Pancreas (tissue), 10 donors: ENCODE measurements around the gene GALR3. TPM values are rescaled to one million over a fixed set of nuclear protein-coding genes. Genes with fewer than 3 reads are reported as not detected.
A peak's percentile ranks its signal among the peaks of the same experiment; 100 is the strongest.

Source experiments
- ATAC-seq, 4 donors: fragments of 200-7000 bp; cut with Tn5 transposase; one replicate each; pipeline versions ENCODE4 v1.8.0 to v1.9.1; 2020; ENCODE audit warnings: mild to moderate bottlenecking in 4 of 4, moderate library complexity in 4 of 4
- DNase-seq, 6 donors: peaks; one replicate each; pipeline ENCODE4 v3.0.0-alpha.2; 2020
- FAIRE-seq: peaks from 2 replicates; lab custom pipeline; 2012; peaks lifted over from hg19 to GRCh38; lab: Jason Lieb, UNC
- H3K27ac ChIP-seq, 4 donors: fragments of 200-600 bp; sonication (generic); 1 replicate in 3 of 4; 2 replicates in 1 of 4; pipeline versions ENCODE4 v1.5.0 to v1.8.0; 2020
- H3K27me3 ChIP-seq, 4 donors: fragments of 200-600 bp; one replicate each; pipeline ENCODE4 v1.8.0; 2021
- H3K36me3 ChIP-seq, 3 donors: fragments of 200-600 bp; sonication (generic) in 1 of 3; one replicate each; pipeline versions ENCODE4 v1.5.0 to v1.8.0; 2020 to 2021
- H3K4me1 ChIP-seq, 3 donors: fragments of 200-600 bp; one replicate each; pipeline ENCODE4 v1.8.0; 2021
- H3K4me3 ChIP-seq, 4 donors: fragments of 200-600 bp; sonication (generic) in 2 of 4; one replicate each; pipeline versions ENCODE4 v1.5.0 to v1.8.0; 2020 to 2021
- H3K9me3 ChIP-seq, 4 donors: fragments of 200-600 bp; one replicate each; pipeline ENCODE4 v1.8.0; 2021
- CTCF ChIP-seq, 4 donors: fragments of 200-600 bp; sonication (generic) in 3 of 4; IDR thresholded peaks; one replicate each; pipeline versions ENCODE4 v1.5.0 to v1.8.0; 2021; ENCODE audit warnings: antibody characterized with exemption in 4 of 4
- WGBS, 2 donors: extraction: QIAGEN DNeasy Blood & Tissue Kit; methylation state at CpG; one replicate each; pipeline ENCODE4 v1.1.7; 2013; 5-methylcytosine and 5-hydroxymethylcytosine counted together
- intact Hi-C, 3 donors: fragments of 100-400 bp; cut with DNase I; formaldehyde crosslinking; loops; one replicate each; pipeline versions ENCODE4 v1.11.1 to v1.14.2; 2022
- polyA plus RNA-seq, 2 donors: library from polyadenylated mRNA; stranded (reverse); fragments of 200-250 nt; gene quantifications; one replicate each; pipeline ENCODE4 v1.2.3, GENCODE V29; 2013
- total RNA-seq, 6 donors: library from RNA; stranded (reverse); fragmentation: NEBNext Ultra II Directional in 4 of 6; extraction: Animal tissue kit (Norgen Biotek cat#: 25700) in 4 of 6; gene quantifications; one replicate each; pipeline versions ENCODE4 v1.2.1 to v1.2.4, GENCODE V29; 2021 to 2023
- donor health status: healthy with polysubstance abuse.
- donor health status: DM: no; HTN: no; CAD: no; lungs with moderate emphysema.
- donor health status: DM: no; HTN: no; CAD: no.
- donor health status: control.
- donor health status: control.
- donor health status: Bipolar disorder and iron deficiency.
- donor health status: DM: yes; HTN: yes; CAD: no.
- donor health status: DM: no; HTN: no; CAD: no.
- donor health status: DM: no; HTN: no; CAD: no.
- donor health status: DM: yes; HTN: yes; CAD: no.

GALR3 gene
- total and polyA plus RNA-seq, 8 donors: 0.19 to 0.75 (median 0.43) TPM; not detected in 3

DNA sequence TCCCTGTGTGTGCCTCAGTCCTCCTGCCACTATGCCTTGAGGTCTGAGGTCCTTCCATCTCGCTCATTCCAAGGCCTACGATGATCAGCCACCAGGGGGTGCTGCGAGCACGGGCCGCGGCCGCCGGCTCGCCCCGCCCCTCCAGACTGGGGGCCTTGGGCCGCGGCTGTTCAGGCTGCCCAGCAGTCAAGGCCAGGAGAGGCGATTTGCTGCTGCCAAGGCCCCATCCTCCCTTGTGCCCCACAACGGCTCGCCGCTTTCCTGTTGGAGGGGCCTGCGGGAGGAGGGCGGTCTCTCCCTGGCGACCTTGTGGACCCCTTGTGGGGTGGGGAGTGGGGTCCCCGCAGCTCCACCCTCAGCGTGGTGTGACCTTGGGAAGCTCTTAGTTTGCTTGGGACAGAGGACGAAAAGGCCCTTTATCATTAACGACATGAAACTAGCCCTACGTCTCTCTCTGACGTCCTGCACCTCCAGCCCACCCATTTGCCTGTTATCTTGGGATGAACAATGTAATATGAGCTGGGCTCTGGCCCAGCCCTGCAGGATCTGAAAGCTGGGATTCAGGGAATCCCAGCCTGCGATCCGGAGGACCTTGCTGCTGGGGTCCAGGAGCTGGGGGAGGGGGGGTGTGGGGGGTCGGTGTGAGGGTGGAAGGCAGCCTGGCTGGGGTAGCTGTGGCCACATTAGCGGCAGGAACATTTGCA lies 5.3 kb upstream of the GALR3 start:
- DNase-seq: peak; percentile 82 to 98 (median 92)
- intact Hi-C loops: loop anchor here in 2 of 3 donors (5.0 to 10.0 kb wide), 3 partner anchors 44 to 147 kb away; no protein-coding TSS in a partner anchor
- Histone ChIP-seq H3K9me3 (no peaks in the 10 kb centered on the region), H3K4me3 (peak overlapping the region in 2 of 4 donors; percentile 25 to 44), H3K36me3 (peaks cover 0 to 8% (median 6%) of the 10 kb centered on the region in 3 donors), H3K27me3 (no peaks in the 10 kb centered on the region), H3K27ac (peak overlapping the region in 1 of 4 donors; percentile 36), H3K4me1 (peaks cover 3 to 14% (median 11%) of the 10 kb centered on the region in 3 donors)
- ATAC-seq: peak; percentile 90 to 96 (median 94)
- no peak for FAIRE-seq
- peak; percentile 94 to 97 (median 96) for TF ChIP-seq CTCF (IDR thresholded peaks at IDR 0.05)
- WGBS, 2 donors: 1 to 4% methylated on average over 26 to 29 of the region's 29 CpGs

DNA sequence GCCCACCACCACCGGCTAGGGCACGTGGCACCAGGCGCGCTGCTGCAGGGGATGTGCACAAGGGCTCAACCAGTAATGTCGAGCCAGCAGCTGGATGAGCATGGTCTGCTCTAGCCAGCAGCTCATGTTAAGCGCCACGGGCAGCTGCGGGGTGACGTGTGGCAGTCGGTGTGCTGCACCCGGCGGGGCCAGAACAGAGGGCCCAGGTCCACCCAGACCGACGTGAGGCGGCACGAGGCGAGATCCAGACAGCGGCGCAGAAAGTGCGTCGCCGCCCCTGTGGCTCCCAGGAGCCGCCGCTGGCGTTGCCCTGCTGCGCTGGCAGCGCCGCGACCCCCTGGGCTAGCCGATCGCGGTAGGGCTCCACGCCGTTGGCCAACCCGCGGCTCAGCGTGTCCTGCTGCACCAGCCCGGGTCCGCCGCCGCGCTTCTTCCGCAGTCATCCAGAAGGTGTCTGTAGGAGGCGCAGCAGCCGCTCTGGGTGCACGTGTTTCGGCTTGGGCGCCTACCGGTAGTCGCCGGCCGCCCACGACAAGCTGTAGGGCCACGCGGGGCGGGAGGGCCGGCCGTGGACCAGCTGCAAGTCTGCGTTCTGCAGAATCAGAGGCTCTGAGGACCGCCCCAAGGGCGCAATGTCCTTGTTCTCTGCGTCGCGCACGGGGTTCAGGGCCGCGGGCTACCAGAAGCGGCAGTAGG lies 4.6 kb upstream of the GALR3 start:
- no peak for FAIRE-seq
- no peaks in the 10 kb centered on the region for H3K9me3 ChIP-seq
- WGBS, 2 donors: 26 to 54% methylated on average over 66 to 68 of the region's 68 CpGs
- intact Hi-C loops: loop anchor here in 2 of 3 donors (5.0 to 10.0 kb wide), 3 partner anchors 44 to 146 kb away; no protein-coding TSS in a partner anchor
- ATAC-seq: peak; percentile 49 to 69 (median 56)
- H3K4me3 ChIP-seq: peak overlapping the region in 2 of 4 donors; percentile 21 to 44
- no peaks in the 10 kb centered on the region for H3K27me3 ChIP-seq
- H3K27ac ChIP-seq: no peak overlapping the region
- TF ChIP-seq CTCF (IDR thresholded peaks at IDR 0.05): no peak
- DNase-seq: peak; percentile 45 to 90 (median 64)
- peaks cover 3 to 14% (median 11%) of the 10 kb centered on the region in 3 donors for H3K4me1 ChIP-seq
- peaks cover 0 to 8% (median 6%) of the 10 kb centered on the region in 3 donors for H3K36me3 ChIP-seq

- TF ChIP-seq CTCF (IDR thresholded peaks at IDR 0.05): no peak
- H3K27ac ChIP-seq: no peak overlapping the region
- intact Hi-C loops: loop anchor here in 2 of 3 donors (5.0 to 10.0 kb wide), 3 partner anchors 43 to 146 kb away; no protein-coding TSS in a partner anchor
- peak overlapping the region in 2 of 4 donors; percentile 21 to 44 for H3K4me3 ChIP-seq
- DNase-seq: no peak
- H3K4me1 ChIP-seq: peaks cover 3 to 14% (median 11%) of the 10 kb centered on the region in 3 donors
- no peak for FAIRE-seq
- H3K27me3 ChIP-seq: no peaks in the 10 kb centered on the region
- 71 to 79% methylated on average over 14 of the region's 14 CpGs for WGBS, 2 donors
- peaks cover 0 to 8% (median 6%) of the 10 kb centered on the region in 3 donors for H3K36me3 ChIP-seq
- ATAC-seq: peak in 1 of 4 donors; percentile 1
- H3K9me3 ChIP-seq: no peaks in the 10 kb centered on the region
Measured at GRCh38 chr22:37819105-37819433, 4.1 kb upstream of the GALR3 start.

DNA sequence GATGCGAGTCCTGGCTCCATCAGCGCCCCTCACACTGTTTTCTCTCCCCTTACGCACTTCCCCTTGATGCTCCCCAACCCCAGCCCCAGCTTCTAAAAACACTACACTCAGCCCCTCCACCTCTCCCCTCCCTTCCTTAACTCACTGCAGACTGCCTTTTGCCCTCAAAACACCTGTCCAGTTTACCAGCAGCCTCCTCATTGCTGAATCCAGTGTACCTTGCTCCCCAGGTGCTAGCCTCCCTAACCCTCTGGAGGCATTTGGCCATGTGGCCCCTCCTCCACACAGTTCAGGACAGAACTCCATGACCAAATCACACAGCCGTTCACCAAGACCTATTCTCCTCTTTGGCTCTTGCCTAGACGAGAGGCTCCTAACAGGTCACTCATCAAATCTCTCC lies 2.8 kb upstream of the GALR3 start:
- H3K27me3 ChIP-seq: no peaks in the 10 kb centered on the region

More for the DNA sequence above, 2.8 kb upstream of the GALR3 start:
- intact Hi-C loops: no loop called here
- no peak overlapping the region for H3K27ac ChIP-seq
- WGBS, 2 donors: 87 to 93% methylated on average over 5 of the region's 5 CpGs
- no peaks in the 10 kb centered on the region for H3K9me3 ChIP-seq
- H3K4me1 ChIP-seq: peaks cover 3 to 14% (median 11%) of the 10 kb centered on the region in 3 donors
- TF ChIP-seq CTCF (IDR thresholded peaks at IDR 0.05): no peak
- H3K4me3 ChIP-seq: no peak overlapping the region
- FAIRE-seq (no peak), ATAC-seq (no peak), DNase-seq (no peak)
- H3K36me3 ChIP-seq: peaks cover 0 to under 1% (median 0%) of the 10 kb centered on the region in 3 donors
